ENCODE results near the gene SLC6A11.

SLC6A11 gene

DNA sequence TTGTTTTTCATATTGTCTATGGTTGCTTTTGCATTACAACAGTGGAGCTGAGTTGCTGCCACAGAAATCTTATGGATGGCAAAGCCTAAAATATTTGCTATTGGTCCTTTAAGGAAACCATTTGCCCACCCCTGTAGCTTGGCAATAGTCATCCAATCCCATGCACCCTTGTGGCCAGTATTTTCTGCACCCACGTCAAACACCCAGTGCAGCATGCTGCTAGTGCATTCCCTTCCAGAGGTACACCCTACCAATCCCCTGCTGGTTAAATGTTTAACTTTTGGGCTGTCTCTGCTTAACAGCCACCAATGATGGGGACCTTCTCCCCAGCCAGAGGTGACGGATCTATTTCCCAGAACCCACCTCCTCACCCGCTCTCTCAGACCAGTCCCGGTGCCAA, 23.8 kb upstream of the SLC6A11 start:
- no peak for DNase-seq

DNA sequence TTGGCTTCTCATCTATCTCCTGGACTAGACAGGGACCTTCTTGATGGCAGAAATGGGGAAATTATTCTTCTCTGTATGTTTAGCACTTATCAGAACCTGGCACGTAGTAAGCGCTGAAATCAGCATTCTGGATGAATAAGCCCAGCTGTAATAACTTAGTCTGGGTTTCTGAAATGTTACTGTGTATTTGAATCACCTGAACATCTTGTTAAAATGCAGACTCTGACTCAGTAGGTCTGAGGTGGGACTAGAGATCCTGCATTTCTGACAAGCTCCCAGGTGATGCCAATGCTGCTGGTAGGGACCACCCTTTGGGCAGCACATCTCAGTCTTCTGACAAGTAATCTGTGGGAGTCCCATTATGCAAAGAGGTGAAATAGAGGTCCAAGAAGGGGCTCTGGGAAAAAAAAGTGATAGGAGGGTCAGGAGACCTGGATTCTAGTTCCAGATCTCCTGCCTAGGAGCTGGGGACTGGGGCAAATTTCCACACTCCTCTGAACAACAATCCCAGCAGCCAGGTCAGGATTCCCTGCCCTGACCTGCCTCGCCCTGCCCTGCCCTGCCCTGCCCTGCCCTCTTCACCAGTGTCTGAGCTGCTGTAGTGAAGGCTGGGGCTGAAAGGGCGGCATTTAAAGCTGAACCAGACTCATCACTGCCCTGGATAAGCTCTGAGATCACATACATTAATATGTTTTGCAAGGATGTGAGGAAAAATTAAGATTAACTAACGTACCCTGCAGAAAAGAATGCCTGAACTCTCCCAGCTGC, 17.2 kb upstream of the SLC6A11 start:
- DNase-seq = no peak

DNA sequence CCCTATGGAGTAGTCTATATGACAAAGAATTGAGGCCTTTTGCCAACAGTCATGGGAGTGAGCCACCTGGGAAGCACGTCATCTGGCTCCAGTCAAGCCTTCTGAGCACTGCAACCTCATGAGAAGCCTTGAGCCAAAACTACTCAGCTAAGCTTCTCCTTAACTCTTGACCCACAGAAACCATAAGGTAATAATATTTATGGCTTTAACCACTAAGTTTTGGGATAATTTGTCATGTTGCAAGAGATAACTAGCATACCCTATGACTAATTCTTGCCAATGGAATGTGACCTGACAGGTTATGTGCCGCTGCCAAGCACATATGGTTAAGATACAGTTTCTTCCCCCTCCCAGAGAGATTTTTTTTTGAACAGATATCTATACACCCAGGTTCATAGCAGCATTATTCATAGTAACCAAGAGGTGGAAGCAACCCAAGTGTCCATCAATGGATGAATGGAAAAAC, 11.8 kb upstream of the SLC6A11 start:
- no peak for DNase-seq

DNA sequence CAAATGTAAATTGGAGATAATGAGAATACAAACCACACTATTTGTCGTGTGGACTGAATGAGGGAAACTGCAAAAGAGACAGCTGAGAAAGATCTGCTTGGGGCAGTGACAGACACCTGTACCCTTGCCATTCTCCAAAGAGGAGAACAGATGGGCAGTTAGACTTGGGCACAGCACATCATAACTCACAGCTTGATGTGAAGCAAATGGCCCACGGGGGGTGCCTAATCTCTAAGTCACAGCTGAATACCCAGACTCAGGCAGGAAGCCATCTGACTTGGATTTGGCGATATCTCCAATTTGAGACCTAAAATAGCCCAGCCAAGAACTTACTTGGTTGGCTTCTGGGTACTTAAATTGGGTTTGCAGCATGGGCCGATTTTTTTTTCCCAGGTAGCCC, 10.0 kb upstream of the SLC6A11 start:
- DNase-seq = no peak

DNA sequence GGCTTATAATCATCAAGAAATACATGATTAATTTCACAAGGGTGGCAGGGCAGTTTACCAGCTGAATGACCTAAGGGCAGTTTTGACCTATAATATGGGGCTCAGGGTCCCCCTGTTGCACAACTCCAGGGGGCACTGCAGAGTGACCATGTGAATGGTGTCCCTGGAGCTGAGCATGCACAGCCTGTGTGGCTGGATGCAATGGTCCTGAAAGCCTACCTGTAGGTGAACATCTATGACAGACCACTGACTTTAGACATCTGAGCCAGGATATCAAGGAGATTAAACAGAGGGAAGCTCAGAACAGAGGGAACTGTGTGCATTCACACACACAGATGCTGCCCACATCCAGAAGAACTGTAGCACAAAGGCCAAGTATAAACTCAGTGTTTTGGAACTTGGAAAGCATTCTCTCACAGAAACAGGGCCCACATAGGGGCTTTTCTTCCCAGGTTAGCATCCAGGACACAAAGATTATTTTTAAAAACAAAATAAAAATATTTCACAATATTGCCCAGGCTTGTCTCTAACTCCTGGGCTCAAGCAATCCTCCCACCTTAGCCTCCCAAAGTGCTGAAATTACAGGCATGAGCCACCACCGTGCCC, 7.8 kb upstream of the SLC6A11 start:
- DNase-seq = no peak

DNA sequence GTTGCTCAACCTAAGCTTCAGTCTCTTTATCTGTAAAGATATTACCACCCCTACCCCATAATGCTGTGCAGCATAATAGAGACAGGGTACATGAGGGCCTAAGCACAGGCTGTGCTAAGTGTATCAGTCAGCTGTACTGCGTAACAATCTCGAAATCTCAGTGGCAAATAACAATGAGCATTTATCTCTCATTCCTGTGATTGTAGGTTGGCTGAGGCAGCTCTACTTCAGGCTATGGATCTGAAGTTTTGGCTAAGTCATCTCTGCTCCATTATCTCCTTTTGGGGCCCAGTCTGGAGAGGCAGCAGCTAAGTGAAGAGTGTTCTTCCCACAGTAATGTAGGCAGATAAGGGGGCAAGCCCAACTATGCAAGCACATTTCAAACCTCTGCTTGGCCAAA, 7.1 kb upstream of the SLC6A11 start:
- DNase-seq = no peak

DNA sequence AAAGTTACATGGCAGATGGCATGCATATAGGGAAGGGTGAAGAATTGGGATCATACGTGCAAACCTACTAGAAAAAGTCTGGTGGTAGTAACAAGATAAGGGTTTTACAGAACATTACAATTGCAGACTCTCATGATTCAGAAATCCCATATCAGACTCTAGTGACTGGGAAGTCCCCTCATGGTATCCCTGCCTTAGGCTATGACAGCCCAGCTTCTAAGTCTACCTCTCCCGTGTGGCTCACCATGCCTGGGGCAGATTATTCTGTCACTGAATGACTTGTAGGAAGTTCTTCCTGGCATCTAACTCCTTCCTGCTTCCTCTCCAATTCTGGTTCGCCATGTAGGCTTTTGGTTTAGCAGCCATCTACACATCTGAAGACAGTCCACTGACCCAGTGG, 5.7 kb upstream of the SLC6A11 start:
- DNase-seq = no peak

DNA sequence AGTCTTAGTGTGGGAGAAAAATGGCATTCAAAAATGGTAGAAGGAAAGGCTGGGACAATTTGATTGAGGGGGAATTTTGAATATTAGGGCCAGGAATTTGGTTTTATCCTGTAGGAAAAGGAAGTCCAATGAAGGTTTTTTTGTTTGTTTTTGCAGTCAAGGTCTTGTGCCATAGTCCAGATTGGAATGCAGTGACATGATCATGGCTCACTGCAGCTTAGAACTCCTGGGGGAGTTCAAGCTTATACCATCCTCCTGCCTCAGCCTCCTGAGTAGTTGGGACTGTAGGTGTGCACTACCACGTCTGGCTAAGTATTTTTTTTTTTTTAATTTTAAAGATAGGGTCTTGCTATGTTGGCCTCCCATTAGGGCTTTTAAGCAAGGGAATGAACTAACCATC, 2.6 kb upstream of the SLC6A11 start:
- no peak for DNase-seq

DNA sequence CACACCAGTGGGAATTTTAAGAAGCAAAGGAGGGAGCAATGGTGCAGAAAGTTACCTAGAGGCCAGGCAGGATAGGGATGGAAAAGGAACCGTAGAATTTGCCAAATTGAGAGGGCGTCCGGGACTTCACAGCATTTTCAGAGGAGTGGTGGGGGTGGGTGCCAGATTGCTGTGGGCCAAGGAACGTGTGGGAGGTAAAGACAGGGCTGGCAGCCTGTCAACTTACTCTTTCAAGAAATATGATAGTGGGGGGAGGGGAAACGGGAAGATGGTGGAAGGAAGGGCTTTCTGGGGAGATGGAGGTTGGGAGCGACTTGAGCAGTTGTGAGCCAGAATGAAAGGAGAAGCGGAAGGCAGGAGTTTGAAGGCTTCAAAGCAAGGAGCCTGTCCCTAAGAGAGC, 1.4 kb upstream of the SLC6A11 start:
- DNase-seq = no peak

DNA sequence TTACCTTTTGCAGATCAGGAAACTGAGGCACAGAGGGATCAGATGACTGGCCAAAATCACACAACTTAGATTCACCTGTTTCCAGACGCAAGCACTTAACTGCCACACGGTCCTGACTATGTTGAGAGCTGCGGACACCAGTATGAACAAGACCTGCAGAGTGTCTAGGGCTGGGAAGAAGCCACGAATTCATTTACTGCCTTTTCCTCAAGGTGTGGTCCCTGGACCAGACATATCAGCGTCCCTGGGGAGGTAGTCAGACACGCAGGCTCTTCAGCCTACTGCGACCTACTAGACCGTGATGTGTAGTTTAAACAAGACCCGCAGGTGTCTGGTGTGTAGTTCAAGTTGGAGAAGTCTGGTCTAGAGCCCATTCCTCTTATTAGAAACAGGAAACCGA, 541 bp upstream of the SLC6A11 start:
- DNase-seq = no peak

DNA sequence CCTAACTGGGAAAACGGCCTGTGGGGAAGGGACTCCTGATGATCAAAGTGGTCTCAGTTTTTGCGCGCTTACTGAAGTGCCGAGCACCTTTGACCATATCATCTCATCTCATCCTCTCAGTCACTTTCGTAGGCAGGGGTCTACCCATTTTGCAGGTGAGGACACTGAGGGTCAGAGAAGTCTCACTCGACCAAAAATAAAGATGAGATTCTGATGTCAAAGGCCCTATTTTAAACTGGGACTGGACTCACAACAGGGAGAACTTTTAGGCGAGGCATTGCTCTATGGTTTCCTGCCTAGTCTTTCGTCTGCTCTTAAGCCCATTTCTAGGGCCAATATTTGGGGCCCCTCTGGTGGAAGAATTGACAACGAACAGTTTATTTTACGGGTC, 830 bp downstream of the SLC6A11 start:
- DNase-seq = no peak

DNA sequence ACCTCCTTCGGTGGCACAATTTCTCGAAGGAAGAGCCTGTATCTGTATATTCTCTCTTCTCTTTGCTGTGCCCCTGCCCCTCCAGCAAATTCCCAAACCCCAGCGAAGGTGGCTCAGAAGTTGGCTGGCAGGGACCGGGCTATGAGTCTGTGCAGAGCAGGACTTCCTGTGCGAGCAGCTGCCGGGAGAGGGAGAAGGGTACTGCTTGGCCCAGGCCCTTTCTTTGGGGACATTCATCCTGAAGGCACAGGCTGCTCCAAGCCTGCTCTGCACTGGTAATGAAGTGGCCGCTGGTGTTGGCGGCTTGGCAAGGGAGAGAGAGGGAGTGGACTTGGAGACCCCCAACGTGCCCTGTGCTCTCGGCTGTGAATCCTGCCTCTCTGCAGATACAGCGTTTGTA, 1.5 kb downstream of the SLC6A11 start:
- DNase-seq = no peak

DNA sequence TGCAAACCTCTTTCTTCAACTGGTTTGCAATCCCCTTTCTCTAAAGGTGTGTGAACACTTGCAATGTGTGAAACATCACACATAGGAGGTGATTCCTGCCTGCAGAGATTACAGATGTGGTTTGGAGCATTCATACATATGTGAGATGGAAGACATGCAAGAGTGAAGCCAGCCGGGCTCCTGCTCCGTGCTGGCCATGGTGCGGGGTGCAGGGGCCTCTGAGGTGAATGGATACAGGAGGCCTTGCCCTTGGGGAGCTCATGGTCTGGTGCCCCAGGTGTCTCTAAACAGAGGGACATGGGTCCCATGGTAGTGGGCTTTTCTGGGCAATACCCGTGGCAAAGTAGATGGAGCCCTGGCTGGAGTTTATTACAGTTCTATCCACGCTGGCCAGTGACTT, 6.0 kb downstream of the SLC6A11 start:
- DNase-seq = no peak

DNA sequence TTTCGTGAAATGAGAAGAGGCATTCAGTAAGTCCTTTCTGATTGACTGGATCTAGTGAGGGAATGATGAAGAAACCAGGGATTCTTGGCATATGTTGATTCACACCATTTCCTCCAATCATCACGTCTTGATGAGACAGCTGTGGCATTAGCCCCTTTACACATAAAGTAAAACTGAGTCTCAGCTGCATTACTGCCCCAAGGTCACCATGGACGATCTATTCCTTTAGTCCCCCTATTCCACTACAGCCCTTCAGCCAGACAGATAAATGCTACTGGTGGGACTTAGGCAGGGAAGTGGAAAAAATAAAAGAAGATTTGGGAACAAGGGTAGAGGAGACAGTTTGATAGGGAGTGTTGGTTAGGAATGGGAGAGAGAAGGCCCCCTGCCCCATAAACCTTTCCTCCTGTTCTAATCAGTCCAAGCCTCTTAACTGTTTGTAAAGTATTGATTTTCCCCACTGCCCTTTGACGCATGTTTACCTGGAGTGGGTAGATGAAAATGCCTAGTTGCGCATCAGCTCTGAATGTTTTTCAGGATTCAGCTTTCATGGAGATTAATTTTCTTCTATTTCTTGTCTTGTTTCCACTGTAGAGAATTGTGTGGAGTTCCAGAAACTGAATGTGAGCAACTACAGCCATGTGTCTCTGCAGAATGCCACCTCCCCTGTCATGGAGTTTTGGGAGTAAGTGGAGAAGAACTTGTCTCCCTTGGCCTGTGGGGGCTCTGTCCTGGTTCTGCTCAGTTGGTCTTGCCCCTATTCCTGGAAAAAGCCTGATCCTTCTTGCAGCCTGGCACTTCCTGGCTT, 6.9 kb downstream of the SLC6A11 start:
- DNase-seq = no peak

DNA sequence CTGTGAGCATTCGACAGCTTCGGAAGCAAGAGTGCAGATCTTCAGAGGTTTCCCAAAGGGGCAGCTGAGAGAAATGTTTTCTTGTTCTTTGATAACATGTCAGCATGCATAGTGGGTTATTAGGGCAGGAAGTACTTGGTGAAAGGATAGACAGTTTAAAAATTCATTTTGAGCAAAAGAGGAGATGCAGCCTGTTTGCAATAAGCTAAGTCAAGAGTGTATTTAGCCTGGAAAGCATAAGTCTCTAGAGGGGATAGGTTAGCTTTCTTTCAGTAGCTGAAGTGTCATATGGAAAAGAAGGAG, 7.4 kb downstream of the SLC6A11 start:
- no peak for DNase-seq

DNA sequence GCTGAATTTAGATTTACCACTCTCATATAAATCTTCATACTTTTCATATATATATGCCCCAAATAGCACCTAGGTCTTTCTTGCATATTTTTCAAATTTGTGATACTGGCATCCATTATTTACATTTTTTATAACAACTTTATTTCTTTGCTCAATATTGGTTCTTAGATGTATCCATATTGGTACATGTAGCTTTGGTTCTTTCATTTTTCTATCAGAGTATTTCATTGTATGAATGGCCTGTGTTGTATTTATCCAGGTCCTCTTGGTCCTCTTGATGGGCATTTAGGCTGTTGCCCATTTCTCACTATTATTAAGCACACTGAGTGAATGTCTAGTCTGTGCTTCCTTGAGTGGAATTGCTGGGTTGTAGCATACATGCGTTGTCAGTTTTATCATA, 8.4 kb downstream of the SLC6A11 start:
- DNase-seq = no peak

DNA sequence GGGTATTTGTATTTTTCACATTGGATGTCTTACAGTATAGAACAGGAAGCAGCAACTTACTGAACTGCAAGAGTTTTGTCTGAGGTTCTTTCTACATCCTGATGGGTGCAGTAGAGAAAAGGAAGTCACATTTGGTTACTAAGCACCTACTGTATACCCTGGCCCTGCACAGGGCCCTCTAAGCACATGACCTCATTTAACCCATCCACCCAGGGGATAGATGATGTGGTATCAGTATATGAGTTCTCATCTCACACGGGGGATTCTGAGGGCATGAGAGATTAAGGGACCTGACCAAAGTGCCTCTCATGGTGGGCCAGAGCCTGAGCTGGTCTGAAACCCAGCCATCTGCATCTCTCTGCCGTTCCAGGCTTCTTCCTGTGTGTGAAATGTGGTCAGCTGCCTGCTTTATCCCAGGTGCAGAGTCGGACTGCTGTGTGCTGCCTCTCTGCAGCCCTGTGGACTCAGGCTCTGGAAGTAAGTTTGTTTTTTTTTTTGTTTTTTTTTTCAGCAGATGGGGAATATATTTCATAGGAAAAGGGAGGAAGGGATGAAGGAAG, 17.9 kb downstream of the SLC6A11 start:
- DNase-seq = no peak

DNA sequence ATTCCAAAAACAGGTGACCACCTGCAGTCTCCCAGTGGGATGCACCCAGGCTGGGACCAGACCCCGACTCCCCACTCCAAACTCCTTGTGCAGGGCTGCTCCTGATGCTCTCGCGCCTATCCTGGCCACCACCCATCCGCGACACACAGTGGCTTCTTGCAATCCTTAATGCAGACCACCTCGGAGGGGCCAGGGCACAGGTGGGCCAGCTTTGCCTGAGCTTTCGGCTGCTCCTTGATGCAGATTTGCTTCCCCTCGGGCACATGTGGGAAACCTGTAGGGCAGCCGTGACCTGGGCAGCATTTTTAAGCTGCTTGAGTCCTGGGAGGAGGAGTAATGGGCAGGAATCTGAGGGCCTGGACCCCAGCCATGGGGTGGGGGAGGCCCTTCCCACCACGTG, 18.9 kb downstream of the SLC6A11 start:
- DNase-seq = no peak

DNA sequence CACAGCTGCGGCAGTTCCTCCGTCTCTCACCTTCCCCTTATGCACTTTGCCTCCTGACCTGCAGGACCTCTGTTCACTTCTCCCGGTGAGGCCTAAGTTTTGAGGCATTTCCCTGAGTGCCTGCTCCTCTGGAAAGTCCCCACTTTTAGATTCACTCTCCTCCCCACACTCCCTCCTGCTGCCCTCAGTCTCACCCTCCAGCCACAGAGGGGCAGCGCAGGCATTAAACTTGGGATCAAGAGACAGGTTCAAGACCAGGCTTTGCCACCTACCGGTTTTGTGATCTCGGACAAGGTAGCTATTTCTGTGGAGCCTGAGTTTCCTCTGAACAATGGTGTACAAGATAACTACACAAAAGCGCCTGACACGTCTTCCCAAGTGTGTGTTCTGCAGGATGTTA, 19.4 kb downstream of the SLC6A11 start:
- DNase-seq = no peak

DNA sequence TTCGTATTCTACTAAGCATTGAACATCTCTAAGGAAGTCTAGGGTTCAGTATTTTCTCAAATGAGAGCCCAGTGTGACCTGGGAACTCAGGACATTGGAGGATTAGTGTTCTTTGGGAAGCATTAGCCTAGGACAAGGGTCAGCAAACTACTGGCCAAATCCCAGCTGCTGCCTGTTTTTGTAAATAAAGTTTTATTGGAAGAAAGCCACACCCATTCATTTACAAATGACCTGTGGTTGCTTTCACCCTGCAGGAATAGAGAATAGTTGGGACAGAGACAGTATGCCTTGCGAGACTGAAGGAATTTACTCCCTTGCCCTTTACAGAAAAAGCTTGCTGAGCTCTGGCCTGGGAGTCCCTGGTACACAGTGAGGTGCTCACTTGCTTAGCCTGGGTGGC, 20.6 kb downstream of the SLC6A11 start:
- no peak for DNase-seq

DNA sequence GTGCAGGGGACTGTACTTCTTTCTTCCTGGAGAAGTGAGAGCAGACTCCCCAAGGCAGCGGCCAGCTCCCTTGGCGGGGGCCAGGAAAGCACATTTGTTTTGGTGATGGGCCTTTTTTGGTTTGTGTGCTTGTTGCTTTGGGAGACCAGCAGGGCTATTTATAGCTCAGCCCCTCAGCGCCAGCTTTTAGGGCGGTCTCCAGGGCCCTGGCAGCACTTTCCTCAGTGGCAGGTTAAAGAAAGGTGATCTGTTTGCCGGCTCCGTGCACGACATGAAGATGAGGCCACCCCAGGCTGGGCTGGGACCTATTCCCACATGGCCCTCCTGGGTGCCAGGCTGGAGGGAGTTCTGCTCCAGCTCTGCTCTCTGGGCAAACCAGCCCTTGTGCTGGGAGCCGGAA, 21.8 kb downstream of the SLC6A11 start:
- DNase-seq = no peak

DNA sequence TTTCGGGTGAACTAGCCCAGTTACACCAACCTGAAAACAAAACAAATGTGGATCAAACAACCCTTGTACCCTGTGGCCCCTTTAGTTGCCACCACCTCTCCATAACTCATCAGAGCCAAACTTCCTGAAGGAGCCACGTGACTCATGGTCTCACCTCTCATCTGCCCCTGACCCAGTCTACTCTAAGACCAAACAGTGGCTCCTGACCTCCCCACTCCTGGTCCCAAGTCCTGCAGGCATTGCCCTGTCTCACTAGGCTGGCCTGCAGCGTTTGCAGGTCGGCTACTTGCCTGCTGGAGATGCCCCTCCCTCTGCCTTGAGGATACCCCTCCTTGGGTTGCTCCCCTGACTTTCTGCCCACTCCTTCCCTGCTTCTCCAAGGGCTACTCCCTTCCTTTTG, 23.1 kb downstream of the SLC6A11 start:
- no peak for DNase-seq

DNA sequence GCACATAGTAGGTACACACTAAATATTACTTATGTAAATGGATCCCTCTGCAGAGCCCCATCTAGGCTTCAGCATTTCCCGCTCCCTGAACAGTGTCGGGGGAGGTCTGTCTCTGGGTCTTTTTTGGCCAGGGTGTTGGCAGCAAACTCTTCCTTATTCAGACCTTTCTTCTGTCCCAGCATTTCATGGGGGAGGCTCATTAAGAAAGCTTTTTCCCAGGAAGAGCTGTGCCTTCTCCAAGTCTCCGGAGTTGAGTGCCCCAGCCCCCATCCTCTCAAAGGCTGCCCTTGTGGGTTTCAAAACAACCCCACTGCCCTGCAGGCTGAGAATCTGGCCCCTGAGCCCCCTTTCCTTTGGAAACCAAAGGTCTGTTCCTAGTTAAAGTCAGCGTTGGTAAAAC, 25.1 kb downstream of the SLC6A11 start:
- DNase-seq = no peak

DNA sequence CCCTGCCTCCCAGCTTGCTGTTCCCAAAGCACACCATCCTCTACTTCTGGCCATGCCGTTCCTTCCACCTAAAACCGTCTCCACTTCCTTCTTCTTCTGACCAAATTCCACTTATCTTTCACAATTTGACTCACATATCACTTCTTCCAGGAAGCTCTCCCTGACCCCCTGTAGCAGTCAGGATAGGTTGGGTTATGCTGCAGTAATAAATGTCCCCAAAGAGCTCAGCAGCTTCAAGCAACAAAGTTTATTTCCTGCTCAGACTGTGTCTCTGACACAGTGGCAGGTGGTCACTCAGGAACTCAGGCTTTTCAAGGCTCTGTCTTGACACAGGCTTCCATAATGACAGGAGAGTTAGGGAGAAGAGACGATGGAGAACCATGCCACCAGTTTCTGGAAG, 27.4 kb downstream of the SLC6A11 start:
- DNase-seq = no peak
